HG02870 (cell line): ENCODE data around the gene RND2.

Experiments
- ATAC-seq: cut with Tn5 transposase; IDR thresholded peaks from one replicate; pipeline ENCODE4 v1.9.1; 2021; ENCODE audit warnings: mild to moderate bottlenecking, moderate library complexity; ENCODE audit not compliant: unreplicated experiment

RND2 gene

GRCh38 chr17:43003542-43004172, 21.4 kb upstream of the RND2 start:
- no peak for ATAC-seq

DNA sequence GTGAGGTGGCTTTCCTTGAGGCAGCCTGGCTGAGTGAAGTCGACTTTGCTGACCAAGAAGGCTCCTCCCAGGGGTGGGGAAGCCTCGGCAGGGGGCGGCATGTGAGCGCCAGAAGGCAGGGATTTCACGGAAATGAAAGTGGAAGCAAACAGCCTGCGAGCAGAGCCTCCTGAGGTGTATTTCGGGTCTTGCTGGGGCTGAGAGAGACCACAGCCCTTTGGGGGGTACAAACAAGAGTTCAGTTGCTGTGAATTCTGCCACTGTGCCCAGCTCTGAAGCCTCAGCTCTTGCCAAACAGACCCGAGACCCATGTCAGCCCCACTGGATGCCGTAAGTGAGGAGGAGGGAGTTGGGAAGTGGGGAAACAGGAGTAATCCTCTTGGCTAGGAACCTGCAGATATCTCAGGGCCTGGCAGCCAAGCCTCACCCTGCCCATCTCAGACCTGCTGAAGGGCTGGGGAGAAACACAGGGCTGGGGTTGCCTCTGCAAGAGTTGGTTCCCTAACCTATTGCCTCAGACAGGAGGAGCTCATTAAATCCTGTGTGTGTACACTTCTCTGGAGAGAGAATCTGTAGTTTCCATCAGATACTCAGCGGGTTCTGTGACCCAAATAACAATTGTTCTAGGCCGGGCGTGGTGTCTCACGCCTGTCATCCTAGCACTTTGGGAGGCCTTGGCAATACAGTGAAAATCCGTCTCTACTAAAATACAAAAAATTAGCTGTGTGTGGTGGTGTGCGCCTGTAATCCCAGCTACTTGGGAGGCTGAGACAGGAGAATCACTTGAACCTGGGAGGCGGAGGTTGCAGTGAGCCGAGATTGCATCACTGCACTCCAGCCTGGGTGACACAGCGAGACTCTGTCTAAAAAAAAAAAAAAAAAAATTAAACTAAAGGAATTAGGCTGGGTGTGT, 18.1 kb upstream of the RND2 start, which contains the start of gene IFI35:
TSS of gene IFI35 (plus strand) at position 146 of the 913 bp plus-strand sequence. CDS start at position 310, 164 bp downstream.
- no peak for ATAC-seq

DNA sequence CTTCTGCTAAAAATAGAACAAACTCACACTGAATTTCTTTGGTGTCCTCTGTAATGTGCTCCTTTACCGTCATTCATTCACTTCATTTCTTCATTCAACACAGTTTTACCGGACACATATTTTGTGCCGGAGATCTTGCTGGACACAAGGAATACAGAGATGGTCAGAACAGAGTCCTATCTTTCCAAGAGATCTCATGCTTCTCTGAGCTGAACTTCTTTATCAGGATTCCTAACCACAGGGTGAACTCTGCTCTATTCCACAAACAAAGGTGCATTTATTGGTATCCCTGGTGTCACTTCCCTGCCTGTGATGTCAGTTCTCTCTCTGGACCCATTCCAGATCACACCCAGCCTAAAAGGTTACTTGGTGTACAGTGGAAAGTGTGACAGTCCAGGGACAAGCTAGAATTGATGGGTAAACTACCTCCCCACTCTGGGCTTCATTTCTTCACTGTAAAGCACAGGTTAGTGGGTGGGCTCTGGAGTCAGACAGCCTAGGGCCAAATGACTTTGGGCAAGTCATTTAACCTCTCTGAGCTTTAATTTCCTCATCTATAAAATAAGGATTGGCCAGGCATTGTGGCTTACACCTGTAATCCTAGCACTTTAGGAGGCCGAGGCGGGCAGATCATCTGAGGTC, 14.2 kb upstream of the RND2 start:
- ATAC-seq, result no peak

DNA sequence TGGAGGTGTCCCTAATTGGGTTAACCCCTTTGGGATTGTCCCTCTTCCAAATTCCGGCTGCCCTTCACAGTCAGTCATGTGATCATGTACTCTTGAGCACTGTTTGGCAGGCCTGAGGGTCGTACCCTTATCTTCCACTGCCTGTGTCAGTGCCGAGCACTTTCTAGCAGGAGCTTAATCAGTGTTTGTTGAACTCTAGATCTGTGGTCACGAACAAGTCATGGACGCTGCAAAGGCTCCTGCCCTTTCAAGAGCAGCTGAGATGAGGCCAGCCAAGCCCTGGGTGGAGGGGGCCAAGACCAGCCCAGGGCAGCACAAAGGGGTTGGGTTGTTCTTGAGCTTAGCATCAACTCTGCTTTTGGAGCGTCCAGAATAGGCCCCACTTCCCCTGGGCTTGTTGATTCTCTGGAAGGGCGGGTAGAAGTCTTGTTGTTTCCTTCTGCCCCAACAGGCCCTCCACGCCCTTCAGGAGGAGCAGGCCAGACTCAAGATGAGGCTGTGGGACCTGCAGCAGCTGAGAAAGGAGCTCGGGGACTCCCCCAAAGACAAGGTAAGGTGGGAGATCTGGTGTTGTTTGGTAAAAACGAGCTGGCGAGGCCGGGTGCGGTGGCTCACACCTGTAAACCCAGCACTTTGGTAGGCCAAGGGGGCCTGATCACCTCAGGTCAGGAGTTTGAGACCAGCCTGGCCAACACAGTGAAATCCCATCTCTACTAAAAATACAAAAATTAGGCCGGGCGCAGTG, 13.1 kb upstream of the RND2 start:
- ATAC-seq, result no peak

DNA sequence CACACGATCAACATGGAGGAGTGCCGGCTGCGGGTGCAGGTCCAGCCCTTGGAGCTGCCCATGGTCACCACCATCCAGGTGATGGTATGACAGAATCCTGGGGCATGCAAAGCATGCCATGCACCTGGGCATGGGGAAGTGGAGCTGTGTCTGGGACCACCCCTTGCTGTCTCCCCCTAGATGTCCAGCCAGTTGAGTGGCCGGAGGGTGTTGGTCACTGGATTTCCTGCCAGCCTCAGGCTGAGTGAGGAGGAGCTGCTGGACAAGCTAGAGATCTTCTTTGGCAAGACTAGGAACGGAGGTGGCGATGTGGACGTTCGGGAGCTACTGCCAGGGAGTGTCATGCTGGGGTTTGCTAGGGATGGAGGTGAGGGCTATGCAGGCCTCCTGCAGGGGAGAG, 11.7 kb upstream of the RND2 start:
- ATAC-seq, result no peak

- ATAC-seq, result no peak
Measured at GRCh38 chr17:43014020-43014648, 10.9 kb upstream of the RND2 start.

DNA sequence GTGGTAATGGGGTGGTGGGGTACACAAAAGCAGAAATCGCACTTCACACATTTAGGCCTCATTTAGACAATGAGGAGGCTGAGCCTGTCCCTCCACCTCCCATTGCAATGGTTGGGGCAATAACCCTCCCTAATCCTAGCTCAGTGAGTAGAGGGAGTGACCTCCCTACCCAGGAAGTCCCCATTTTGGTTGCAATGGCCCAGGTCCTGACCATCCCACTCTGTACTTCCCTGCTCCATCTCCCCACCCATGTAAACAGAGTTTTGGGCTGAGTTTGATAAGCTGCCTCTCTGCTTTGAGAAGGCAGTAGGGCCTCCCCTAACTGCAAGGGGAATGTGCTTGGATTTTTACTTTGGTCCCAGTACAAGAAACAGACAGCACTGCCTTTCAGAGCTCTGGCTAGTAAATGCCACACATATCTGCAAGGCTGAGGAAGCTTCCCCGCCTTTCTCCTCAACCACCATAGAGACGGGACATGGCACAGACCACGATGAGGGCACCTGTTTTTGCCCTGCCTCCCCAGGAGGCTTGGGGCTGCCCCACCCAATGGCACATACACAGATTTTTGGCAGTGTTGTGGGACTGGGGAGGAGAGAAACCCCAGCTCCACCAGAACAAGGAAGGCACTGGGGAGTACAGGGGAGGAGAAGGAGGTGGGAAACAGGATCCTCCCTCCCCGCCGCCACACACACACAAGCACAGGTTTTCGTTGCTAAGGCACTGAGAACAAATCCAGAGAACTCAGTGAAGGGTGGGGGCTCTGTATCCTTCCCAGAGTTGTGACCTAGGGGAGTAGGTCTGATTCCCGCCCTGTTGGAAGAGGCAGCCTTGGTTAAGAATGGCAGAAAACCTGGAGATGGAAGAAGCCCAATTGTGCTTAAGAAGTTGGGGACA, 10.1 kb upstream of the RND2 start:
- ATAC-seq, result no peak

DNA sequence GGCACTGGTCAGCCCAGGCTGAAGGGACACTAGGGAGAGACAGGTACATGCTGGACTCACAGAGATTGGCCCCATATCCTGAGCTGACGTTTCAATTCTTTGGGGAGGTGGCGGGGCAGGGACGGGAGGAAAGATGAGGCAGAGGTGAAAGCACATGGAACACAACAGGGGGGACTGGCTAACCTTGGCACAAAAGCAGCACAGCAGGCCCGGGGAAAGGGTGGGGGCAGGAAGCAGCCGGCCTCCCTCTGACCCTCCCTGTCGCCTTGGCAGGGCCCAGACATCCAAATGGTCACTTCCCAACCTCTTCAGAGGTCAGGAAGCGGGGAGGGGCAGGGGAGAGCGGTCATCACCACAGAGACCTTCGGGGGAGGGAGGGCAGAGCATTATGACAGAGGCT, 9.5 kb upstream of the RND2 start:
- ATAC-seq, result no peak

- ATAC-seq, result no peak
Measured at GRCh38 chr17:43016216-43016615, 8.8 kb upstream of the RND2 start.

GRCh38 chr17:43018008-43018853, 6.8 kb upstream of the RND2 start:
- no peak for ATAC-seq

DNA sequence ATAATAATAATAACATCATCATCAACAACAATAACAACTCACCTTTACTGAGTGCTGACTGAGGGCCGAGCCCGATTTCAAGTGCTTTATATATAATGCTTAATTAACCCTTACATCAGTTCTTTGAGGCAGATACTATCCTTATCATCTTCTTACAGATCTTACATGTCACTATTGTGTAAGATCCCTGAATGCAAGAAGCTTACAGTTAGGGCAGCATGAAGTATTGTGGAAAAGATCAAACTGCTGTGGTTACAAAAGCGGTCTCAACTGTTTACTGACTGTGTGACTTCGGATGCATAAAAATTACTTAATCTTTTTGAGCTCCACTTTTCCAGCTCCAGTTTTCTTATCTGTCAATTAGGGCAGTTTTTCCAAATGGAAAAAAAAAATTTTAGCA, 6.1 kb upstream of the RND2 start:
- no peak for ATAC-seq

GRCh38 chr17:43019418-43019817, 5.6 kb upstream of the RND2 start:
- ATAC-seq, result no peak

DNA sequence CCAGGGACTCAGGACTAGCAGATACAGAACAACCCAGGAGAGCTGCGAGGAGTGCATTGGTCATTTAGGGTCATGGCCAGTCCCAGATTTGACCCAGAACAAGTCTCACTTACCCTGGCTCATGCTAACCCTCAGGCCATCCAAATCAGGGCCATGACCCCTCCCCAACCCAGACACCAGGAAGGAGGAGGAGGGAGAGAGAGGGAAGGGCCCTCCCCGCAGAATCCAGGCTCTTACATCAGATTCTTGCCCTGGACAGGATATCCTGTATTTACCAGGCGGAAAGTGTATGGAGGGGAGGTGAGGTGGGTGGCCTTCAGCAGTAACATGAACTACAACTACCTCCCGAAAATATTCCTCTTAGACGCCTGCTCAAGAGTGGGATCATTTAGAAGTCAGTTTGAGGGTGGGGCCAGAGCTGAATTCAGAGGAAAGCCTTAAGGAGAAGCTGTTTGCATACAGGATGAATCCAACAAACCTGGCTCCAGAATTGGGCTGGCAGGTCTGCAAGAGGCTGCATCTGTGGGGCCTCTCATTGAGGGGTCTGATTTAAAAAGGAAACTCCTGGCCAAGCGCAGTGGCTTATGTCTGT, 4.9 kb upstream of the RND2 start:
- ATAC-seq, result no peak

GRCh38 chr17:43020789-43021740, 4.0 kb upstream of the RND2 start:
- ATAC-seq, result no peak

DNA sequence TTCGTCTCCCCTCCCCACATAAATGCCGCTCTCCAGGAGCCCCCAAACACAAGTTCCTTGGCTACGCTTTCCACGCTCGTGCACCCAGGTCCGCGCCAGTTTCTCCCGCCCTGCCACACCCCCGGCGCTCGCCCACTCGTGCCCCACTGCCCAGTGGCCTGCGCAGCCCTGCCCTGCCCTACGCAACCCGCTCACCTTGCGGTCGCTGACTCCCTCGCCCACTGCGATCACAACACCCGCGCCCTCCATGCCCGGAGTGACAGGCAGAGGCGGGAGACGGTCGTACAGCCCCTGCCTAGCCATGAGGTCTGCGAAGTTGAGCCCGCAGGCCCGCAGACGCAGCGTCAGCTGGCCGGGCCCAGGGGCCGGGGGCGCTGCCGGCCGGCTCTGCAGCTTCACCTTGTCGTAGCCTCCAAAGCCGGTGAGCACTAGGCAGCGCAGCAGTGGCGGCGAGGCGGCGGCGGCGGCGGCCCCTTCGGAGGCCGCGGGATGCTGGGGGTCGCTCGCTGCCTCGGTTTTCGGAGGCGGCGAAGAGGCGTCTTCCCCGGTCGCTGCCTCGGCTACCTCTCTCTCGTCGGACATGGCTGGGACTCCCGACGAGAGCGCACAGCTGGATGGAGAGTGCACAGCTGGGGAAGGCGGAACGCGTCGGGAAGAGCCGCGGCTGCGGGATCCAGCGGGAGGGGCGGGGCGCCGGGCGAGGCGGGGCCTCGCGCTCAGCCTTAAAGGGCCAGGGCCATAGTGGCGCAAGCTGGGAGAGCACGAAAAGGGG, 3.1 kb upstream of the RND2 start, which contains the start of gene VAT1:
TSS of gene VAT1 (minus strand) at position 645 of the 772 bp plus-strand sequence. CDS start at position 582, 63 bp downstream.
- no peak for ATAC-seq

GRCh38 chr17:43025290-43025657, 243 bp downstream of the RND2 start:
- ATAC-seq, result no peak
